GM06990 (cell line): ENCODE data around the gene SENP1.
A peak's percentile ranks its signal among the peaks of the same experiment; 100 is the strongest.

Experiments
- DNase-seq: peaks from one replicate; pipeline ENCODE4 v3.0.0-alpha.2; 2011; ENCODE audit not compliant: insufficient read length; ENCODE audit errors: extremely low read depth
- H3K27me3 ChIP-seq: replicated peaks from 2 replicates; pipeline ENCODE4 v1.6.0; 2011; ENCODE audit warnings: low read length; ENCODE audit not compliant: control insufficient read depth, insufficient read depth
- H3K36me3 ChIP-seq: 2 replicates; pipeline ENCODE4 v1.5.1; 2011; ENCODE audit warnings: low read length; ENCODE audit not compliant: control insufficient read depth, insufficient read depth
- H3K4me3 ChIP-seq: replicated peaks from 2 replicates; pipeline ENCODE4 v1.5.1; 2011; ENCODE audit warnings: low read depth, mild to moderate bottlenecking, control low read depth, low read length
- CTCF ChIP-seq: IDR thresholded peaks from 2 replicates; pipeline ENCODE4 v1.5.1; 2011; ENCODE audit warnings: low read length, control low read depth, mild to moderate bottlenecking, inconsistent platforms; ENCODE audit not compliant: insufficient read depth, poor library complexity, severe bottlenecking

The SENP1 gene

GRCh38 chr12:48037267-48037915 lies 68.5 kb downstream of the SENP1 start:
- DNase-seq: no peak
- H3K4me3 ChIP-seq: no peak overlapping the region
- H3K27me3 ChIP-seq: no peaks in the 10 kb centered on the region
- H3K36me3 ChIP-seq: no peaks in the 10 kb centered on the region
- no peak for TF ChIP-seq CTCF

GRCh38 chr12:48036818-48037217 lies 69.1 kb downstream of the SENP1 start:
- no peak for DNase-seq
- H3K27me3 ChIP-seq: no peaks in the 10 kb centered on the region
- H3K36me3 ChIP-seq: no peaks in the 10 kb centered on the region
- H3K4me3 ChIP-seq: no peak overlapping the region
- TF ChIP-seq CTCF: no peak

- peak; percentile 5 for DNase-seq
- no peak overlapping the region for H3K4me3 ChIP-seq
- H3K36me3 ChIP-seq: no peaks in the 10 kb centered on the region
- no peak for TF ChIP-seq CTCF
- no peaks in the 10 kb centered on the region for H3K27me3 ChIP-seq
These were observed 70.8 kb downstream of the SENP1 start for GRCh38 chr12:48034835-48035805.

GRCh38 chr12:48033451-48033850 lies 72.4 kb downstream of the SENP1 start:
- DNase-seq: no peak
- no peak for TF ChIP-seq CTCF
- H3K27me3 ChIP-seq: no peaks in the 10 kb centered on the region

GRCh38 chr12:48032597-48032996 lies 73.3 kb downstream of the SENP1 start:
- Histone ChIP-seq H3K36me3 (no peaks in the 10 kb centered on the region), H3K4me3 (no peak overlapping the region), H3K27me3 (no peaks in the 10 kb centered on the region)
- DNase-seq: no peak
- no peak for TF ChIP-seq CTCF

More at GRCh38 chr12:48033451-48033850, 72.4 kb downstream of the SENP1 start:
- H3K4me3 ChIP-seq: no peak overlapping the region
- no peaks in the 10 kb centered on the region for H3K36me3 ChIP-seq
